Esophagus muscularis mucosa (tissue), 4 donors: ENCODE measurements around the gene PNLDC1. TPM values are rescaled to one million over a fixed set of nuclear protein-coding genes. Genes with fewer than 3 reads are reported as not detected.

Experiments
- DNase-seq: peaks from one replicate; pipeline ENCODE4 v3.0.0-alpha.2; 2017; ENCODE audit errors: extremely low spot score
- H3K27ac ChIP-seq, 4 donors: fragments of 200-600 bp; sonication (generic); replicated peaks in 1 of 4; 1 replicate in 3 of 4; 2 replicates in 1 of 4; pipeline ENCODE4 v1.5.1; 2016 to 2019; ENCODE audit warnings: mild to moderate bottlenecking in 1 of 4
- H3K27me3 ChIP-seq, 4 donors: fragments of 200-600 bp; sonication (generic); one replicate each; pipeline versions ENCODE4 v1.5.1 to v1.6.0; 2016 to 2019
- H3K36me3 ChIP-seq, 4 donors: fragments of 200-600 bp; sonication (generic); one replicate each; pipeline ENCODE4 v1.5.1; 2016 to 2019
- H3K4me1 ChIP-seq, 4 donors: fragments of 200-600 bp; sonication (generic); one replicate each; pipeline ENCODE4 v1.5.1; 2016 to 2019
- H3K4me3 ChIP-seq, 4 donors: fragments of 200-600 bp; sonication (generic); 1 replicate in 2 of 4; 2 replicates in 2 of 4; pipeline ENCODE4 v1.5.1; 2016 to 2019; ENCODE audit warnings: mild to moderate bottlenecking in 4 of 4, moderate library complexity in 1 of 4
- H3K9me3 ChIP-seq, 4 donors: fragments of 200-600 bp; sonication (generic); 1 replicate in 3 of 4; 2 replicates in 1 of 4; pipeline ENCODE4 v1.5.1; 2016 to 2019
- EP300 ChIP-seq: sonication (generic); formaldehyde crosslinking; IDR thresholded peaks from one replicate; pipeline ENCODE4 v1.6.1; 2017; ENCODE audit warnings: antibody characterized with exemption
- POLR2A ChIP-seq: fragments of 450-650 bp; IDR thresholded peaks from one replicate; pipeline ENCODE4 v1.6.1; 2017; ENCODE audit warnings: antibody characterized with exemption, moderate library complexity, mild to moderate bottlenecking, low read depth
- POLR2AphosphoS5 ChIP-seq, 2 donors: sonication (generic); formaldehyde crosslinking; IDR thresholded peaks; one replicate each; pipeline ENCODE4 v1.6.1; 2017; ENCODE audit warnings: antibody characterized with exemption in 2 of 2
- WGBS: methylation state at CpG from one replicate; pipeline ENCODE4 v1.1.5; 2018; 5-methylcytosine and 5-hydroxymethylcytosine counted together
- intact Hi-C: fragments of 100-400 bp; cut with DNase I; formaldehyde crosslinking; loops from one replicate; pipeline ENCODE4 v1.15.1; 2023
- small RNA-seq, 3 donors: library from RNA; depleted of rRNA; stranded (forward); fragments of <200 nt; gene quantifications; one replicate each; pipeline ENCODE3, GENCODE V24; 2016
- total RNA-seq, 4 donors: library from RNA; depleted of rRNA; stranded (reverse); fragments of >200 nt; gene quantifications; one replicate each; pipeline versions ENCODE4 v1.1.0 to v1.2.1, GENCODE V29; 2016
- TF ChIP-seq, protein P1 (sequence below), 3 experiments: fragments of 200-600 bp in 2 of 3; fragments of 450-650 bp in 1 of 3; sonication (generic) in 2 of 3; IDR thresholded peaks; one replicate each; pipeline ENCODE4 v1.5.1; 2017 to 2019; ENCODE audit warnings: antibody characterized with exemption in 3 of 3, mild to moderate bottlenecking in 2 of 3, moderate library complexity in 1 of 3

The PNLDC1 gene
- total RNA-seq, 4 donors from 2014 or later, result 0.23 TPM; not detected in 3

GRCh38 chr6:159865226-159865920, 65.3 kb downstream of the PNLDC1 start:
- Histone ChIP-seq H3K4me3 (no peak overlapping the region), H3K4me1 (no peaks in the 10 kb centered on the region), H3K27ac (no peak overlapping the region), H3K9me3 (no peaks in the 10 kb centered on the region), H3K36me3 (no peaks in the 10 kb centered on the region), H3K27me3 (peaks cover 0 to 5% (median 0%) of the 10 kb centered on the region in 4 donors)
- peak; percentile 64 for DNase-seq
- 87% methylated on average over 12 of the region's 12 CpGs for WGBS
- intact Hi-C loops, result loop anchor here (10.0 kb wide), 2 partner anchors 169 to 669 kb away; no protein-coding TSS in a partner anchor
- TF ChIP-seq EP300 (no peak), POLR2A (no peak)
- TF ChIP-seq, protein P1, sequence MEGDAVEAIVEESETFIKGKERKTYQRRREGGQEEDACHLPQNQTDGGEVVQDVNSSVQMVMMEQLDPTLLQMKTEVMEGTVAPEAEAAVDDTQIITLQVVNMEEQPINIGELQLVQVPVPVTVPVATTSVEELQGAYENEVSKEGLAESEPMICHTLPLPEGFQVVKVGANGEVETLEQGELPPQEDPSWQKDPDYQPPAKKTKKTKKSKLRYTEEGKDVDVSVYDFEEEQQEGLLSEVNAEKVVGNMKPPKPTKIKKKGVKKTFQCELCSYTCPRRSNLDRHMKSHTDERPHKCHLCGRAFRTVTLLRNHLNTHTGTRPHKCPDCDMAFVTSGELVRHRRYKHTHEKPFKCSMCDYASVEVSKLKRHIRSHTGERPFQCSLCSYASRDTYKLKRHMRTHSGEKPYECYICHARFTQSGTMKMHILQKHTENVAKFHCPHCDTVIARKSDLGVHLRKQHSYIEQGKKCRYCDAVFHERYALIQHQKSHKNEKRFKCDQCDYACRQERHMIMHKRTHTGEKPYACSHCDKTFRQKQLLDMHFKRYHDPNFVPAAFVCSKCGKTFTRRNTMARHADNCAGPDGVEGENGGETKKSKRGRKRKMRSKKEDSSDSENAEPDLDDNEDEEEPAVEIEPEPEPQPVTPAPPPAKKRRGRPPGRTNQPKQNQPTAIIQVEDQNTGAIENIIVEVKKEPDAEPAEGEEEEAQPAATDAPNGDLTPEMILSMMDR (IDR thresholded peaks at IDR 0.05), result no peak

- Histone ChIP-seq H3K36me3 (no peaks in the 10 kb centered on the region), H3K27me3 (peaks cover 0 to 4% (median 0%) of the 10 kb centered on the region in 4 donors), H3K27ac (no peak overlapping the region), H3K4me1 (no peaks in the 10 kb centered on the region), H3K9me3 (no peaks in the 10 kb centered on the region), H3K4me3 (no peak overlapping the region)
- WGBS, result 90% methylated on average over 16 of the region's 28 CpGs
- peak; percentile 79 for DNase-seq
- TF ChIP-seq EP300 (no peak), POLR2A (no peak), POLR2AphosphoS5 (IDR thresholded peaks at IDR 0.05) (no peak)
- TF ChIP-seq, protein P1 (IDR thresholded peaks at IDR 0.05), result no peak
- intact Hi-C loops, result loop anchor here (10.0 kb wide), 2 partner anchors 168 to 668 kb away; no protein-coding TSS in a partner anchor
These were observed 66.5 kb downstream of the PNLDC1 start for GRCh38 chr6:159866286-159867247.

Small RNAs within 50 kb of the gene (small RNA-seq; reads per million reads assigned to genes)
- gene SNORA20 (46.8 to 85.5 (median 72.8) reads per million in 3 donors), gene SNORA29 (0 reads per million in 3 donors)

Other genes with a start within 250 kb of the PNLDC1 start
- gene SOD2, start 107.0 kb upstream of the PNLDC1 start, total RNA-seq, result 100 to 1,000 TPM; 147 to 927 (median 395) TPM
- 10 to 100 TPM; 62.7 to 96.9 (median 75.3) TPM for gene WTAP, start 72.8 kb upstream of the PNLDC1 start, total RNA-seq
- gene ACAT2, start 38.2 kb upstream of the PNLDC1 start, total RNA-seq, result 1 to 10 TPM; 4.7 to 9.1 (median 6.9) TPM
- 100 to 1,000 TPM; 103 to 140 (median 121) TPM for gene TCP1, start 10.7 kb upstream of the PNLDC1 start, total RNA-seq
- 10 to 100 TPM; 63.3 to 92.9 (median 69.2) TPM for gene MRPL18, start 9.8 kb upstream of the PNLDC1 start, total RNA-seq
- not detected for gene MAS1, start 90.7 kb downstream of the PNLDC1 start, total RNA-seq
- gene IGF2R, start 168.8 kb downstream of the PNLDC1 start, total RNA-seq, result 10 to 100 TPM; 43.6 to 75.3 (median 58.4) TPM